Sigmoid colon (tissue), 4 donors: ENCODE measurements around the gene CSTPP1.

Experiments used
- POLR2A ChIP-seq, 2 donors: fragments of 450-650 bp; IDR thresholded peaks; one replicate each; pipeline ENCODE4 v1.6.1; 2016; ENCODE audit warnings: antibody characterized with exemption in 2 of 2, mild to moderate bottlenecking in 2 of 2, moderate library complexity in 2 of 2
- POLR2AphosphoS5 ChIP-seq, 4 donors: sonication (generic); formaldehyde crosslinking; IDR thresholded peaks; one replicate each; pipeline ENCODE4 v1.6.1; 2017; ENCODE audit warnings: antibody characterized with exemption in 4 of 4
- TF ChIP-seq, protein P1 (sequence below), 4 experiments: fragments of 450-650 bp in 3 of 4; fragments of 200-600 bp in 1 of 4; IDR thresholded peaks; one replicate each; pipeline ENCODE4 v1.5.1; 2016 to 2019; ENCODE audit warnings: antibody characterized with exemption in 4 of 4, mild to moderate bottlenecking in 3 of 4, moderate library complexity in 2 of 4

DNA sequence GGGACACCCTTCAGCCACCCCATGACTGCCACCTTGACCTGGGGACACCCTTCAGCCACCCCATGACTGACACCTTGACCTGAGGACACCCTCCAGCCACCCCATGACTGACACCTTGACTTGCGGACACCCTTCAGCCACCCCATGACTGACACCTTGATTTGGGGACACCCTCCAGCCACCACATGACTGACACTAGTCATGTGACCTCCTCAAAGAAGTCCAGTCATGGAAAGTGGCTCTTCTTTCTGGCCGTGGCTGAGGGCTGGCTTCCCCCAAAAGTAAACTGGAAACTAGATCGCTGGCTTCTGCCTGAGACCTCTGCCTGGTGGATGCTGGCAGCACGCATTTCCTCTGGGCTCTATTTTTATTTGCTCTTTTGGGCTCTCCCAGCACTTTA is 211.7 kb downstream of the CSTPP1 start:
- TF ChIP-seq, protein P1, sequence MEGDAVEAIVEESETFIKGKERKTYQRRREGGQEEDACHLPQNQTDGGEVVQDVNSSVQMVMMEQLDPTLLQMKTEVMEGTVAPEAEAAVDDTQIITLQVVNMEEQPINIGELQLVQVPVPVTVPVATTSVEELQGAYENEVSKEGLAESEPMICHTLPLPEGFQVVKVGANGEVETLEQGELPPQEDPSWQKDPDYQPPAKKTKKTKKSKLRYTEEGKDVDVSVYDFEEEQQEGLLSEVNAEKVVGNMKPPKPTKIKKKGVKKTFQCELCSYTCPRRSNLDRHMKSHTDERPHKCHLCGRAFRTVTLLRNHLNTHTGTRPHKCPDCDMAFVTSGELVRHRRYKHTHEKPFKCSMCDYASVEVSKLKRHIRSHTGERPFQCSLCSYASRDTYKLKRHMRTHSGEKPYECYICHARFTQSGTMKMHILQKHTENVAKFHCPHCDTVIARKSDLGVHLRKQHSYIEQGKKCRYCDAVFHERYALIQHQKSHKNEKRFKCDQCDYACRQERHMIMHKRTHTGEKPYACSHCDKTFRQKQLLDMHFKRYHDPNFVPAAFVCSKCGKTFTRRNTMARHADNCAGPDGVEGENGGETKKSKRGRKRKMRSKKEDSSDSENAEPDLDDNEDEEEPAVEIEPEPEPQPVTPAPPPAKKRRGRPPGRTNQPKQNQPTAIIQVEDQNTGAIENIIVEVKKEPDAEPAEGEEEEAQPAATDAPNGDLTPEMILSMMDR (IDR thresholded peaks at IDR 0.05), result no peak
- no peak for TF ChIP-seq POLR2A (IDR thresholded peaks at IDR 0.05)
- TF ChIP-seq POLR2AphosphoS5 (IDR thresholded peaks at IDR 0.05), result no peak
